ENCODE measurements around the gene EML1.

The EML1 gene

GRCh38 chr14:99871771-99872170, 78.6 kb downstream of the EML1 start:
- DNase-seq (ENCODE audit: low spot score): no peak

- DNase-seq (ENCODE audit: low spot score): peak; percentile 88
Measured at GRCh38 chr14:99872786-99873440, 79.7 kb downstream of the EML1 start.

GRCh38 chr14:99873653-99874052, 80.4 kb downstream of the EML1 start:
- DNase-seq (ENCODE audit: low spot score): no peak

- DNase-seq (ENCODE audit: low spot score): peak; percentile 59
Measured at GRCh38 chr14:99874306-99874705, 81.1 kb downstream of the EML1 start.

- DNase-seq (ENCODE audit: low spot score): no peak
Measured at GRCh38 chr14:99875421-99875820, 82.2 kb downstream of the EML1 start.

GRCh38 chr14:99875836-99876235, 82.6 kb downstream of the EML1 start:
- DNase-seq (ENCODE audit: low spot score): no peak

- no peak for DNase-seq (ENCODE audit: low spot score)
Measured at GRCh38 chr14:99876406-99876805, 83.2 kb downstream of the EML1 start.

- no peak for DNase-seq (ENCODE audit: low spot score)
Measured at GRCh38 chr14:99878563-99878962, 85.3 kb downstream of the EML1 start.

GRCh38 chr14:99879401-99880295, 86.4 kb downstream of the EML1 start:
- DNase-seq (ENCODE audit: low spot score): no peak

GRCh38 chr14:99880651-99881420, 87.6 kb downstream of the EML1 start:
- DNase-seq (ENCODE audit: low spot score): peak; percentile 82

- DNase-seq (ENCODE audit: low spot score): no peak
Measured at GRCh38 chr14:99883866-99884650, 90.8 kb downstream of the EML1 start.

GRCh38 chr14:99884834-99885648, 91.8 kb downstream of the EML1 start:
- peak; percentile 91 for DNase-seq (ENCODE audit: low spot score)

GRCh38 chr14:99885649-99885958, 92.4 kb downstream of the EML1 start:
- no peak for DNase-seq (ENCODE audit: low spot score)

- DNase-seq (ENCODE audit: low spot score): no peak
Measured at GRCh38 chr14:99887407-99887806, 94.2 kb downstream of the EML1 start.

GRCh38 chr14:99888149-99888548, 94.9 kb downstream of the EML1 start:
- no peak for DNase-seq (ENCODE audit: low spot score)

- DNase-seq (ENCODE audit: low spot score): no peak
Measured at GRCh38 chr14:99889268-99889667, 96.1 kb downstream of the EML1 start.

GRCh38 chr14:99891266-99891665, 98.1 kb downstream of the EML1 start:
- no peak for DNase-seq (ENCODE audit: low spot score)

GRCh38 chr14:99891900-99892299, 98.7 kb downstream of the EML1 start:
- no peak for DNase-seq (ENCODE audit: low spot score)

- no peak for DNase-seq (ENCODE audit: low spot score)
Measured at GRCh38 chr14:99892406-99892805, 99.2 kb downstream of the EML1 start.

GRCh38 chr14:99896361-99896760, 103.1 kb downstream of the EML1 start:
- no peak for DNase-seq (ENCODE audit: low spot score)

GRCh38 chr14:99899578-99900178, 106.5 kb downstream of the EML1 start:
- no peak for DNase-seq (ENCODE audit: low spot score)

Measured in pons (tissue), 1 donor.